Panc1 (cell line): ENCODE results near the gene CBX3. TPM values are rescaled to one million over a fixed set of nuclear protein-coding genes. Genes with fewer than 3 reads are reported as not detected.

ENCODE experiments used
- ATAC-seq: fragments of 200-7000 bp; cut with Tn5 transposase; 2 replicates; pipeline ENCODE4 v1.9.1; 2020; ENCODE audit warnings: mild to moderate bottlenecking, moderate library complexity
- Bru-seq: library from RNA; stranded (reverse); fragments of 400-500 nt; gene quantifications from one replicate; lab custom pipeline; 2021; lab: Mats Ljungman, UMichigan
- BruChase-seq, 2 experiments: library from RNA; stranded (reverse); fragments of 400-500 nt; gene quantifications; one replicate each; lab custom pipeline; 2021; lab: Mats Ljungman, UMichigan
- BruUV-seq: library from RNA; stranded (reverse); fragments of 400-500 nt; replicated peaks from 2 replicates; lab custom pipeline; 2021; lab: Mats Ljungman, UMichigan
- CTCF ChIA-PET: fragments of 300-600 bp; sonication (Branson Sonifier 250); formaldehyde crosslinking; loops from one replicate; lab custom pipeline; 2022; ENCODE audit warnings: antibody characterized with exemption; lab: Charles Lee
- POLR2A ChIA-PET: fragments of 300-600 bp; sonication (Branson Sonifier 250); formaldehyde crosslinking; loops from one replicate; lab custom pipeline; 2022; ENCODE audit warnings: antibody characterized with exemption; lab: Charles Lee
- DNase-seq: peaks from one replicate; pipeline ENCODE4 v3.0.0-alpha.2; 2010; ENCODE audit warnings: low read depth, low spot score
- H3K27ac ChIP-seq: 2 replicates; pipeline ENCODE4 v1.5.1; 2011; ENCODE audit warnings: mild to moderate bottlenecking, low read length, inconsistent platforms
- H3K27me3 ChIP-seq: fragments of 200-500 bp; sonication (Bioruptor generic); 2 replicates; pipeline ENCODE4 v1.6.0; 2014; ENCODE audit warnings: low read length, inconsistent platforms; ENCODE audit not compliant: control insufficient read depth, insufficient read depth
- H3K36me3 ChIP-seq: fragments of 200-500 bp; sonication (Bioruptor generic); 2 replicates; pipeline ENCODE4 v1.5.1; 2014; ENCODE audit warnings: inconsistent platforms, mild to moderate bottlenecking, low read length, moderate library complexity; ENCODE audit not compliant: control insufficient read depth, insufficient read depth
- H3K4me1 ChIP-seq: 2 replicates; pipeline ENCODE4 v1.5.1; 2011; ENCODE audit warnings: inconsistent platforms, mild to moderate bottlenecking, low read length, moderate library complexity; ENCODE audit not compliant: control insufficient read depth, insufficient read depth
- H3K4me3 ChIP-seq, 2 experiments: 2 replicates each; pipeline ENCODE4 v1.5.1; 2011 to 2012; ENCODE audit warnings: low read depth in 2 of 2, low read length in 2 of 2, mild to moderate bottlenecking in 2 of 2, inconsistent platforms in 1 of 2, moderate library complexity in 1 of 2
- H3K9me3 ChIP-seq: fragments of 200-500 bp; sonication (Bioruptor generic); 2 replicates; pipeline ENCODE4 v1.5.1; 2014; ENCODE audit warnings: low read depth, mild to moderate bottlenecking, inconsistent platforms, low read length, moderate library complexity; ENCODE audit not compliant: control insufficient read depth, insufficient read depth
- CTCF ChIP-seq: fragments of 450-650 bp; IDR thresholded peaks from 2 replicates; pipeline ENCODE4 v1.5.1; 2017; ENCODE audit warnings: mild to moderate bottlenecking
- POLR2AphosphoS5 ChIP-seq: IDR thresholded peaks from 2 replicates; pipeline ENCODE4 v1.6.1; 2012; ENCODE audit warnings: mild to moderate bottlenecking, low read depth, low read length, moderate library complexity
- SIN3A ChIP-seq: IDR thresholded peaks from 2 replicates; pipeline ENCODE4 v1.6.1; 2012; ENCODE audit warnings: low read depth, mild to moderate bottlenecking, low read length, moderate library complexity, borderline replicate concordance; ENCODE audit not compliant: insufficient read depth
- TCF7L2 ChIP-seq: IDR thresholded peaks from 2 replicates; pipeline ENCODE4 v1.6.1; 2011; ENCODE audit warnings: mild to moderate bottlenecking, low read depth, low read length, inconsistent platforms
- in situ Hi-C: cut with HindIII; loops from 2 replicates; pipeline ENCODE4 v1.10.0; 2016; ENCODE audit warnings: low sequenced_read_pairs, low pct_unique_long_range_greater_than_20kb
- intact Hi-C: fragments of 100-400 bp; cut with micrococcal nuclease; formaldehyde crosslinking; loops from one replicate; pipeline ENCODE4 v1.10.0; 2022; ENCODE audit not compliant: unreplicated experiment
- long read RNA-seq: library from polyadenylated mRNA; unstranded; transcript quantifications from one replicate; pipeline ENCODE4 v2.0.0, GENCODE V29; 2021; ENCODE audit not compliant: unreplicated experiment
- polyA plus RNA-seq: library from polyadenylated mRNA; unstranded; fragments of >200 nt; gene quantifications from one replicate; pipeline ENCODE4 v1.2.1, GENCODE V29; 2012; ENCODE audit warnings: missing spikeins; ENCODE audit not compliant: insufficient read length
- total RNA-seq: library from RNA; stranded (reverse); gene quantifications from one replicate; pipeline ENCODE4 v1.2.1, GENCODE V29; 2021; ENCODE audit not compliant: unreplicated experiment
- TF ChIP-seq, protein P1 (sequence below), 2 experiments: IDR thresholded peaks; 2 replicates each; pipeline ENCODE4 v1.6.1; 2011 to 2012; ENCODE audit warnings: low read depth in 2 of 2, control low read depth in 1 of 2, low read length in 1 of 2, mild to moderate bottlenecking in 1 of 2, moderate library complexity in 1 of 2; ENCODE audit not compliant: insufficient read depth in 1 of 2

The CBX3 gene
- 308 TPM for total RNA-seq
- polyA plus RNA-seq = 136 TPM
- percentile 99 among the genes with signal in this experiment for Bru-seq, nascent RNA
- percentile 99 among the genes with signal in this experiment for BruChase-seq, experiment 1, labeled RNA remaining after a 2-hour chase
- BruChase-seq, experiment 2, labeled RNA remaining after a 6-hour chase = percentile 100 among the genes with signal in this experiment
- long read RNA-seq, transcript CBX3-203 (6 exons, 1,717 nt) = minor isoform, 12 of 689 reads
- long read RNA-seq, transcript CBX3-201 (6 exons, 2,128 nt) = minor isoform, 41 of 689 reads
- long read RNA-seq, transcript CBX3-202 (6 exons, 1,857 nt) = major isoform, 469 of 689 reads
- long read RNA-seq, partial matches to known transcripts = 88 of 689 reads
- long read RNA-seq, other reads (novel, unspliced or antisense) = 78 of 689 reads

GRCh38 chr7:26201247-26202018 lies at the start of gene CBX3:
TSS of gene CBX3 (plus strand) at chr7:26201745. CDS start at chr7:26202999, 1,254 bp downstream.
- TF ChIP-seq, protein P1, sequence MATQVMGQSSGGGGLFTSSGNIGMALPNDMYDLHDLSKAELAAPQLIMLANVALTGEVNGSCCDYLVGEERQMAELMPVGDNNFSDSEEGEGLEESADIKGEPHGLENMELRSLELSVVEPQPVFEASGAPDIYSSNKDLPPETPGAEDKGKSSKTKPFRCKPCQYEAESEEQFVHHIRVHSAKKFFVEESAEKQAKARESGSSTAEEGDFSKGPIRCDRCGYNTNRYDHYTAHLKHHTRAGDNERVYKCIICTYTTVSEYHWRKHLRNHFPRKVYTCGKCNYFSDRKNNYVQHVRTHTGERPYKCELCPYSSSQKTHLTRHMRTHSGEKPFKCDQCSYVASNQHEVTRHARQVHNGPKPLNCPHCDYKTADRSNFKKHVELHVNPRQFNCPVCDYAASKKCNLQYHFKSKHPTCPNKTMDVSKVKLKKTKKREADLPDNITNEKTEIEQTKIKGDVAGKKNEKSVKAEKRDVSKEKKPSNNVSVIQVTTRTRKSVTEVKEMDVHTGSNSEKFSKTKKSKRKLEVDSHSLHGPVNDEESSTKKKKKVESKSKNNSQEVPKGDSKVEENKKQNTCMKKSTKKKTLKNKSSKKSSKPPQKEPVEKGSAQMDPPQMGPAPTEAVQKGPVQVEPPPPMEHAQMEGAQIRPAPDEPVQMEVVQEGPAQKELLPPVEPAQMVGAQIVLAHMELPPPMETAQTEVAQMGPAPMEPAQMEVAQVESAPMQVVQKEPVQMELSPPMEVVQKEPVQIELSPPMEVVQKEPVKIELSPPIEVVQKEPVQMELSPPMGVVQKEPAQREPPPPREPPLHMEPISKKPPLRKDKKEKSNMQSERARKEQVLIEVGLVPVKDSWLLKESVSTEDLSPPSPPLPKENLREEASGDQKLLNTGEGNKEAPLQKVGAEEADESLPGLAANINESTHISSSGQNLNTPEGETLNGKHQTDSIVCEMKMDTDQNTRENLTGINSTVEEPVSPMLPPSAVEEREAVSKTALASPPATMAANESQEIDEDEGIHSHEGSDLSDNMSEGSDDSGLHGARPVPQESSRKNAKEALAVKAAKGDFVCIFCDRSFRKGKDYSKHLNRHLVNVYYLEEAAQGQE (IDR thresholded peaks at IDR 0.05; ENCODE audit: insufficient read depth in 1 of 2, low read depth in 2 of 2, low read length in 1 of 2) = no peak
- TF ChIP-seq POLR2AphosphoS5 (peak; percentile 88), TCF7L2 (no peak), SIN3A (peak; percentile 89; the same call in 1 of the 2 replicates), CTCF (no peak)
- H3K9me3 ChIP-seq = no peaks in the 10 kb centered on the region
- H3K4me1 ChIP-seq = peaks cover 36% of the 10 kb centered on the region
- peak within 1 kb of the TSS; percentile 100 for H3K27ac ChIP-seq
- POLR2A ChIA-PET = interaction anchor here (0.6 to 1.2 kb wide), 3 partner anchors 13 to 163 kb away, joined by 3 to 6 read pairs (median 3); no protein-coding TSS in a partner anchor
- peak within 1 kb of the TSS; percentile 97 to 98 for H3K4me3 ChIP-seq
- H3K27me3 ChIP-seq = no peaks in the 10 kb centered on the region
- peaks cover 59% of the 10 kb centered on the region for H3K36me3 ChIP-seq
- ATAC-seq (peak; percentile 74), DNase-seq (no peak)
- intact Hi-C loops = loop anchor here (5.0 kb wide), 1 partner anchor 466 kb away; no protein-coding TSS in a partner anchor
- no TSS peak for BruUV-seq
- in situ Hi-C loops = no loop called here
- CTCF ChIA-PET = interaction anchor here (0.5 to 0.9 kb wide), 2 partner anchors 164 to 802 kb away, joined by 3 to 13 read pairs; no protein-coding TSS in a partner anchor

DNA sequence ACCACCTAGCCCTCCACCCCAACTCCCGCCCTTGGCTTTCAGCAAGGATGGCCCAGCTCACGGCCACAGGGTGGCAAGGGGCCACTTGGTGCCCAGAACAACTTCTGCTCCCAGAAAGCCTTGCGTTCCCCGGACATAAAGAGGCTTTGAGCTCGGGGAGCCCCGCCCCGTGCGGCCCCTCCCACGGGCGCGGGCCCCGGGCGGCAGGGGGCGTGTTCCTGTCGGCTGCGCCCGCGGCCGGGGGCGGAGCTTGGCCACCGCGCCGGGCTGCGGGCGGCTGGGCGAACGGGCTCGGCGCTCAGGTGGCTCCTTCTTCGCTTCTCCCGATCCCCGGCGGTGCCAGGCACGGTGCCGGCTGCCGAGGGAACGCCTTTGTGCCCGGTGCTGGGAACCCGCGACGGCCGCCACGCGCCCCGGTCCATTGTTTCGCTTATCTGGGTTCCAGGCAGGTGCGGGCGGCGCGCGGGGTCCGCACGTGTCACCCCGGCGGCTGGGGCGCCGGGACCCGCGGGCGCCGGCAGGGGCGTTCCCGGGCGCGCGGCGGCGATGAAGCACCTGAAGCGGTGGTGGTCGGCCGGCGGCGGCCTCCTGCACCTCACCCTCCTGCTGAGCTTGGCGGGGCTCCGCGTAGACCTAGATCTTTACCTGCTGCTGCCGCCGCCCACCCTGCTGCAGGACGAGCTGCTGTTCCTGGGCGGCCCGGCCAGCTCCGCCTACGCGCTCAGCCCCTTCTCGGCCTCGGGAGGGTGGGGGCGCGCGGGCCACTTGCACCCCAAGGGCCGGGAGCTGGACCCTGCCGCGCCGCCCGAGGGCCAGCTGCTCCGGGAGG lies 49.4 kb upstream of the CBX3 start, which contains the start of gene NFE2L3:
Gene NFE2L3, plus strand, starts transcription at position 246 of the 829 bp plus-strand sequence. Its CDS starts 301 bp downstream, at position 547.
- intact Hi-C loops (loop anchor here (5.0 to 10.0 kb wide), 2 partner anchors 60 to 257 kb away; no protein-coding TSS in a partner anchor), in situ Hi-C loops (no loop called here)
- ChIA-PET CTCF (interaction anchor here (0.7 to 1.5 kb wide), 2 partner anchors 9 to 61 kb away, joined by 3 to 4 read pairs; no protein-coding TSS in a partner anchor), POLR2A (interaction anchor here (0.6 to 0.7 kb wide), 4 partner anchors 126 to 244 kb away, joined by 3 to 5 read pairs (median 4); no protein-coding TSS in a partner anchor)
- peak; percentile 39; the same call in 1 of the 2 replicates for TF ChIP-seq CTCF
- no peak for TF ChIP-seq TCF7L2
- peak; percentile 65; the same call in 1 of the 2 replicates for TF ChIP-seq POLR2AphosphoS5
- peak; percentile 85; the same call in 1 of the 2 replicates for TF ChIP-seq SIN3A
- DNase-seq (no peak), ATAC-seq (peak; percentile 75)
- no peaks in the 10 kb centered on the region for H3K36me3 ChIP-seq
- H3K27me3 ChIP-seq = no peaks in the 10 kb centered on the region
- no TSS peak for BruUV-seq
- H3K27ac ChIP-seq = peak within 1 kb of the TSS; percentile 95
- H3K4me3 ChIP-seq = peak within 1 kb of the TSS; percentile 53 to 88
- no peaks in the 10 kb centered on the region for H3K9me3 ChIP-seq
- H3K4me1 ChIP-seq = peaks cover 19% of the 10 kb centered on the region
